Measurements from ENCODE around the gene FBXL4. TPM values are rescaled to one million over a fixed set of nuclear protein-coding genes. Genes with fewer than 3 reads are reported as not detected.

Gene FBXL4
- polyA plus RNA-seq, 1 of the 3 experiments (the other 2 are of a cell fraction): 8.1 TPM

DNA sequence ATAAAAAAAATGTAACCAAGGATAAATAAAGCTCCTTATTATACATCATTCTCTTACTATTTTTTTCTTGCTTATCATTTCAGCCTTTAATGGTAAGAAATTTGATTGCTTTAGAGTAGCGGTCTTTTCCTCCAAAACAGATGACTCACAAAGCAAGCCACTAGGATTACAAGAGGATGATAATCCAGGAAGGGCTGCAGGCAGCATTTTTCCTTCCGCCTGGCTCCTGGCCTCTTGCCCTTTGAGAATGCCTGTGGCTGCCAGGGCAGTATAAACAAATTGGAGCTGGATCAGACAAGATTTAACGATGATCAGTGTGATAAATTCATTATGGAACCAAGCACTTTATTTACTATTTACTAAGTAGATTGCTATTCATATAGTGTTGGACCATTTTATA is 9.7 kb upstream of the FBXL4 start (continued):
- TF ChIP-seq, protein P1, sequence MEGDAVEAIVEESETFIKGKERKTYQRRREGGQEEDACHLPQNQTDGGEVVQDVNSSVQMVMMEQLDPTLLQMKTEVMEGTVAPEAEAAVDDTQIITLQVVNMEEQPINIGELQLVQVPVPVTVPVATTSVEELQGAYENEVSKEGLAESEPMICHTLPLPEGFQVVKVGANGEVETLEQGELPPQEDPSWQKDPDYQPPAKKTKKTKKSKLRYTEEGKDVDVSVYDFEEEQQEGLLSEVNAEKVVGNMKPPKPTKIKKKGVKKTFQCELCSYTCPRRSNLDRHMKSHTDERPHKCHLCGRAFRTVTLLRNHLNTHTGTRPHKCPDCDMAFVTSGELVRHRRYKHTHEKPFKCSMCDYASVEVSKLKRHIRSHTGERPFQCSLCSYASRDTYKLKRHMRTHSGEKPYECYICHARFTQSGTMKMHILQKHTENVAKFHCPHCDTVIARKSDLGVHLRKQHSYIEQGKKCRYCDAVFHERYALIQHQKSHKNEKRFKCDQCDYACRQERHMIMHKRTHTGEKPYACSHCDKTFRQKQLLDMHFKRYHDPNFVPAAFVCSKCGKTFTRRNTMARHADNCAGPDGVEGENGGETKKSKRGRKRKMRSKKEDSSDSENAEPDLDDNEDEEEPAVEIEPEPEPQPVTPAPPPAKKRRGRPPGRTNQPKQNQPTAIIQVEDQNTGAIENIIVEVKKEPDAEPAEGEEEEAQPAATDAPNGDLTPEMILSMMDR (IDR thresholded peaks at IDR 0.05): no peak
- TF ChIP-seq, protein P2, sequence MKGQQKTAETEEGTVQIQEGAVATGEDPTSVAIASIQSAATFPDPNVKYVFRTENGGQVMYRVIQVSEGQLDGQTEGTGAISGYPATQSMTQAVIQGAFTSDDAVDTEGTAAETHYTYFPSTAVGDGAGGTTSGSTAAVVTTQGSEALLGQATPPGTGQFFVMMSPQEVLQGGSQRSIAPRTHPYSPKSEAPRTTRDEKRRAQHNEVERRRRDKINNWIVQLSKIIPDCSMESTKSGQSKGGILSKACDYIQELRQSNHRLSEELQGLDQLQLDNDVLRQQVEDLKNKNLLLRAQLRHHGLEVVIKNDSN (IDR thresholded peaks at IDR 0.05; ENCODE audit: borderline replicate concordance, low read depth): no peak

DNA sequence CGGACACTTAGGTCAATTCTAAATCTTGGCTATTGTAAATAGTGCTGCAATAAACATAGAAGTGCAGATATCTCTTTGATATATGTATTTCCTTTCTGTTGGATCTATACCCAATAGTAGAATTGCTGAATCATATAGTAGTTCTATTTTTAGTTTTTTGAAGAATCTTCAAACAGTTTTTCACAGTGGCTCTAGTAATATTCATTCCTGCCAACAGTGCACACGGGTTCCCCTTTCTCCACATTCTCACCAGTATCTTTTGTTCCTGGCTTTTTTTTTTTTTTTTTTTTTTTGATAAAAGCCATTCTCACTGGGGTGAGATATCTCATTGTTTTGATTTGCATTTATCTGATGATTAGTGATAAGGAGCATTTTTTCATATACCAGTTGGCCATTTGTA is 1.8 kb upstream of the FBXL4 start:
- Histone ChIP-seq H3K27ac (ENCODE audit: low read depth in 2 of 2, low read length in 1 of 2) (no peak overlapping the region), H3K4me3 (ENCODE audit: low read depth in 2 of 2, low read length in 1 of 2) (no peak overlapping the region), H3K9ac (no peak overlapping the region), H3K4me1 (ENCODE audit: control insufficient read depth in 1 of 2, insufficient read depth in 2 of 2, low read depth in 1 of 2, low read length in 1 of 2) (peaks cover 10 to 14% of the 10 kb centered on the region in 2 experiments; a peak in 3 of 4 replicates), H3K36me3 (replicated peaks in 1 of 2; ENCODE audit: control insufficient read depth in 1 of 2, insufficient read depth in 2 of 2, low read length in 1 of 2) (no peaks in the 10 kb centered on the region), H4K20me1 (ENCODE audit: insufficient read depth) (peaks cover 12% of the 10 kb centered on the region; the same call in 1 of the 2 replicates), H3K9me3 (0 out of 2 replicates have a peak, but pooled peaks cover 5% of the 10 kb centered on the region), H2AFZ (ENCODE audit: low read depth) (no peak overlapping the region), H3F3A (replicated peaks; ENCODE audit: insufficient read depth) (peaks cover 21% of the 10 kb centered on the region), H3K79me2 (ENCODE audit: insufficient read depth) (peaks cover 30% of the 10 kb centered on the region), H3K27me3 (ENCODE audit: insufficient read depth) (no peaks in the 10 kb centered on the region), H3K9me2 (no peaks in the 10 kb centered on the region), H3K4me2 (no peak overlapping the region)
- 65% methylated on average over 2 of the region's 2 CpGs for whole genome bisulfite sequencing (ENCODE audit: low lambda C conversion rate)
- TF ChIP-seq RXRA (IDR thresholded peaks at IDR 0.05; ENCODE audit: borderline replicate concordance, low read depth) (no peak), CHD2 (IDR thresholded peaks at IDR 0.05; ENCODE audit: low read length, partially characterized antibody) (no peak), GATA2 (CRISPR knock-in tag; IDR thresholded peaks at IDR 0.05) (no peak), NRF1 (IDR thresholded peaks at IDR 0.05; ENCODE audit: low read depth, low read length) (no peak)
- CTCF ChIA-PET: no interaction called here
- POLR2A ChIA-PET: no interaction called here
- no peak for DNase-seq

DNA sequence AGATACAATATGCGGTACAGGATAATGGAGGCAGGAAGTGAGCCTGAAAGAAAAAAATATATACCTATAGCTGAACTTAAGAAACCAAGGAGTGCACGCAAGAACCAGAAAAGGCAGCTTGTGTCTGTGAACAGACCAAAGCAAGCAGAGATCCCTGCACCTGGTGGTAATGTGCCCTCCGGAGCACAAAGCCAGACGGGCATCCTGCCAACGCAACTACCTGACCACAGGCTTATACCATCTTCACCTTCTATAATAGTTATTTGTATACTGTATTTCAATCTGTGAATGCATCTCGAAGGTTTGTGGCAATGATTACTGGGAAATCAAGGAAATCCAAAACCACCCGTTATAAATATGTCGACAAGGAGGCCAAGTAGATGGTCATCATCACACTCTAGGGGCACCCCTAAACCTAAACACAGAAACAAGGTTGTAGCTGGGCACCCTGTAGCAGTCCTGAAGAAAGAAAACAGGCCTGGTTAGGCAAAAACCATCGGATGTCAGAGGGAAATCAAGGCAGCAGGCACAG is 801 bp downstream of the FBXL4 start:
- 0% methylated on average over 9 of the region's 9 CpGs for WGBS (ENCODE audit: low lambda C conversion rate)
- CTCF ChIA-PET: interaction anchor here (1.3 to 1.4 kb wide), 3 partner anchors 26 to 172 kb away, joined by 3 to 6 read pairs (median 5); no protein-coding TSS in a partner anchor
- H2AFZ ChIP-seq (ENCODE audit: low read depth): peak overlapping the region; percentile 90
- peaks cover 10 to 14% of the 10 kb centered on the region in 2 experiments; a peak in 3 of 4 replicates for H3K4me1 ChIP-seq (ENCODE audit: control insufficient read depth in 1 of 2, insufficient read depth in 2 of 2, low read depth in 1 of 2, low read length in 1 of 2)
- TF ChIP-seq TAF1 (IDR thresholded peaks at IDR 0.05; ENCODE audit: borderline replicate concordance, low read depth, low read length) (no peak), FOSL2 (IDR thresholded peaks at IDR 0.05; ENCODE audit: borderline replicate concordance, low read depth) (no peak), POLR2AphosphoS5 (IDR thresholded peaks at IDR 0.05; ENCODE audit: low read depth, low read length) (no peak), JUND (IDR thresholded peaks at IDR 0.05) (no peak), RFX5 (IDR thresholded peaks at IDR 0.05; ENCODE audit: low read length) (no peak), EZH2phosphoT487 (IDR thresholded peaks at IDR 0.05; ENCODE audit: borderline replicate concordance, low read depth) (no peak), TCF12 (IDR thresholded peaks at IDR 0.05) (no peak)
- peaks cover 56% of the 10 kb centered on the region for H3K79me2 ChIP-seq (ENCODE audit: insufficient read depth)
- no peaks in the 10 kb centered on the region for H3K27me3 ChIP-seq (ENCODE audit: insufficient read depth)
- peak overlapping the region; percentile 88 for H3K9ac ChIP-seq
- no peaks in the 10 kb centered on the region for H3K36me3 ChIP-seq (replicated peaks in 1 of 2; ENCODE audit: control insufficient read depth in 1 of 2, insufficient read depth in 2 of 2, low read length in 1 of 2)
- POLR2A ChIA-PET: no interaction called here
- H4K20me1 ChIP-seq (ENCODE audit: insufficient read depth): peaks cover 24% of the 10 kb centered on the region; the same call in 1 of the 2 replicates
- no peaks in the 10 kb centered on the region for H3K9me2 ChIP-seq
- peaks cover 31% of the 10 kb centered on the region for H3F3A ChIP-seq (replicated peaks; ENCODE audit: insufficient read depth)
- H3K4me3 ChIP-seq (ENCODE audit: low read depth in 2 of 2, low read length in 1 of 2): peak overlapping the region; percentile 87 to 94
- H3K27ac ChIP-seq (ENCODE audit: low read depth in 2 of 2, low read length in 1 of 2): peak overlapping the region; percentile 75 to 88
- peak; percentile 31 for DNase-seq
- H3K4me2 ChIP-seq: peak overlapping the region; percentile 100
- H3K9me3 ChIP-seq: 0 out of 2 replicates have a peak, but pooled peaks cover 11% of the 10 kb centered on the region
